T-helper 2 cell treated with Interferon-gamma antibody and Interleukin-4, amounts not matched to agents 5 μg/mL and 100 μg/mL, for 36 hours (primary cell): ENCODE measurements around the gene KXD1.
A peak's percentile ranks its signal among the peaks of the same experiment; 100 is the strongest.

ENCODE experiments used
- DNase-seq: peaks from one replicate; pipeline ENCODE4 v3.0.0; 2021; ENCODE audit warnings: low spot score
- H3K27ac Mint-ChIP-seq: one replicate; pipeline ENCODE4 v1.8.0; 2021; ENCODE audit warnings: mild to moderate bottlenecking, mixed read lengths
- H3K27me3 Mint-ChIP-seq: one replicate; pipeline ENCODE4 v1.8.0; 2021; ENCODE audit warnings: low read depth, mixed read lengths
- H3K36me3 Mint-ChIP-seq: one replicate; pipeline ENCODE4 v1.8.0; 2021; ENCODE audit warnings: low read depth, mixed read lengths
- H3K4me1 Mint-ChIP-seq: one replicate; pipeline ENCODE4 v1.8.0; 2021; ENCODE audit warnings: low read depth, mixed read lengths
- H3K4me3 Mint-ChIP-seq: one replicate; pipeline ENCODE4 v1.8.0; 2022; ENCODE audit warnings: mild to moderate bottlenecking, moderate library complexity, mixed read lengths
- H3K9me3 Mint-ChIP-seq: one replicate; pipeline ENCODE4 v1.8.0; 2021; ENCODE audit warnings: mixed read lengths

The KXD1 gene

GRCh38 chr19:18541992-18542940, 15.4 kb upstream of the KXD1 start:
- peak overlapping the region; percentile 94 for H3K4me3 Mint-ChIP-seq
- peaks cover 17% of the 10 kb centered on the region for H3K4me1 Mint-ChIP-seq
- peak overlapping the region; percentile 92 for H3K27ac Mint-ChIP-seq
- H3K9me3 Mint-ChIP-seq: no peaks in the 10 kb centered on the region
- H3K36me3 Mint-ChIP-seq: peaks cover 22% of the 10 kb centered on the region
- DNase-seq: no peak
- H3K27me3 Mint-ChIP-seq: no peaks in the 10 kb centered on the region

GRCh38 chr19:18542941-18543813, 14.5 kb upstream of the KXD1 start, which contains the start of gene FKBP8:
TSS of gene FKBP8 (minus strand) at chr19:18543573. CDS start at chr19:18541970, 1,603 bp downstream.
- DNase-seq: peak; percentile 93
- Mint-ChIP-seq H3K9me3 (no peaks in the 10 kb centered on the region), H3K27me3 (no peaks in the 10 kb centered on the region), H3K36me3 (peaks cover 16% of the 10 kb centered on the region), H3K27ac (peak within 1 kb of the TSS; percentile 99), H3K4me1 (peaks cover 17% of the 10 kb centered on the region), H3K4me3 (peak within 1 kb of the TSS; percentile 95)

GRCh38 chr19:18543814-18544475, 13.7 kb upstream of the KXD1 start:
- peaks cover 17% of the 10 kb centered on the region for H3K4me1 Mint-ChIP-seq
- peak; percentile 81 for DNase-seq
- no peaks in the 10 kb centered on the region for H3K9me3 Mint-ChIP-seq
- no peaks in the 10 kb centered on the region for H3K27me3 Mint-ChIP-seq
- peak overlapping the region; percentile 99 for H3K27ac Mint-ChIP-seq
- H3K36me3 Mint-ChIP-seq: peaks cover 15% of the 10 kb centered on the region
- H3K4me3 Mint-ChIP-seq: peak overlapping the region; percentile 95

GRCh38 chr19:18551631-18552030, 6.0 kb upstream of the KXD1 start:
- Mint-ChIP-seq H3K27me3 (no peaks in the 10 kb centered on the region), H3K27ac (no peak overlapping the region), H3K4me3 (no peak overlapping the region), H3K9me3 (no peaks in the 10 kb centered on the region), H3K36me3 (no peaks in the 10 kb centered on the region), H3K4me1 (no peaks in the 10 kb centered on the region)
- no peak for DNase-seq

GRCh38 chr19:18558202-18558555, 509 bp downstream of the KXD1 start:
- Mint-ChIP-seq H3K27me3 (no peaks in the 10 kb centered on the region), H3K27ac (peak overlapping the region; percentile 90), H3K9me3 (no peaks in the 10 kb centered on the region), H3K36me3 (peaks cover 23% of the 10 kb centered on the region), H3K4me3 (peak overlapping the region; percentile 92), H3K4me1 (peaks cover 18% of the 10 kb centered on the region)
- DNase-seq: no peak

GRCh38 chr19:18558604-18559003, 934 bp downstream of the KXD1 start:
- Mint-ChIP-seq H3K4me1 (peaks cover 18% of the 10 kb centered on the region), H3K27me3 (no peaks in the 10 kb centered on the region), H3K4me3 (peak overlapping the region; percentile 92), H3K36me3 (peaks cover 23% of the 10 kb centered on the region), H3K27ac (peak overlapping the region; percentile 90), H3K9me3 (no peaks in the 10 kb centered on the region)
- no peak for DNase-seq

GRCh38 chr19:18559685-18560084, 2.0 kb downstream of the KXD1 start:
- H3K36me3 Mint-ChIP-seq: peaks cover 29% of the 10 kb centered on the region
- no peak for DNase-seq
- H3K27me3 Mint-ChIP-seq: no peaks in the 10 kb centered on the region
- H3K4me1 Mint-ChIP-seq: peaks cover 18% of the 10 kb centered on the region
- H3K9me3 Mint-ChIP-seq: no peaks in the 10 kb centered on the region
- peak overlapping the region; percentile 92 for H3K4me3 Mint-ChIP-seq
- H3K27ac Mint-ChIP-seq: peak overlapping the region; percentile 68

- Mint-ChIP-seq H3K4me1 (peaks cover 18% of the 10 kb centered on the region), H3K27ac (no peak overlapping the region), H3K9me3 (no peaks in the 10 kb centered on the region), H3K4me3 (no peak overlapping the region), H3K36me3 (peaks cover 39% of the 10 kb centered on the region), H3K27me3 (no peaks in the 10 kb centered on the region)
- no peak for DNase-seq
Observed at GRCh38 chr19:18562086-18562485, 4.4 kb downstream of the KXD1 start.

- H3K9me3 Mint-ChIP-seq: no peaks in the 10 kb centered on the region
Observed at GRCh38 chr19:18566953-18567352, 9.3 kb downstream of the KXD1 start.

GRCh38 chr19:18568367-18568766, 10.7 kb downstream of the KXD1 start:
- Mint-ChIP-seq H3K4me1 (peaks cover 10% of the 10 kb centered on the region), H3K27me3 (no peaks in the 10 kb centered on the region), H3K36me3 (peaks cover 55% of the 10 kb centered on the region), H3K4me3 (no peak overlapping the region), H3K9me3 (no peaks in the 10 kb centered on the region), H3K27ac (no peak overlapping the region)
- no peak for DNase-seq

More at GRCh38 chr19:18566953-18567352, 9.3 kb downstream of the KXD1 start:
- Mint-ChIP-seq H3K27me3 (no peaks in the 10 kb centered on the region), H3K27ac (no peak overlapping the region), H3K4me1 (peaks cover 1% of the 10 kb centered on the region), H3K36me3 (peaks cover 51% of the 10 kb centered on the region), H3K4me3 (no peak overlapping the region)
- no peak for DNase-seq

- Mint-ChIP-seq H3K27me3 (no peaks in the 10 kb centered on the region), H3K9me3 (no peaks in the 10 kb centered on the region), H3K4me3 (peak within 1 kb of the TSS; percentile 91), H3K36me3 (peaks cover 63% of the 10 kb centered on the region), H3K4me1 (peaks cover 10% of the 10 kb centered on the region), H3K27ac (peak within 1 kb of the TSS; percentile 95)
- peak; percentile 100 for DNase-seq
Observed at GRCh38 chr19:18571564-18572344, 14.1 kb downstream of the KXD1 start, which contains the start of gene UBA52. TSS of gene UBA52 (plus strand) at chr19:18571857. CDS start at chr19:18573301, 1,444 bp downstream.

GRCh38 chr19:18574691-18575291, 17.1 kb downstream of the KXD1 start:
- H3K9me3 Mint-ChIP-seq: no peaks in the 10 kb centered on the region
- H3K4me3 Mint-ChIP-seq: peak overlapping the region; percentile 24
- H3K27me3 Mint-ChIP-seq: no peaks in the 10 kb centered on the region
- H3K36me3 Mint-ChIP-seq: peaks cover 45% of the 10 kb centered on the region
- peaks cover 14% of the 10 kb centered on the region for H3K4me1 Mint-ChIP-seq
- DNase-seq: no peak
- no peak overlapping the region for H3K27ac Mint-ChIP-seq
